Measurements from ENCODE around the gene FCRLA. TPM values are rescaled to one million over a fixed set of nuclear protein-coding genes. Genes with fewer than 3 reads are reported as not detected.
A peak's percentile ranks its signal among the peaks of the same experiment; 100 is the strongest.

The FCRLA gene
- total RNA-seq, 4 donors from 2014 or later = not detected

DNA sequence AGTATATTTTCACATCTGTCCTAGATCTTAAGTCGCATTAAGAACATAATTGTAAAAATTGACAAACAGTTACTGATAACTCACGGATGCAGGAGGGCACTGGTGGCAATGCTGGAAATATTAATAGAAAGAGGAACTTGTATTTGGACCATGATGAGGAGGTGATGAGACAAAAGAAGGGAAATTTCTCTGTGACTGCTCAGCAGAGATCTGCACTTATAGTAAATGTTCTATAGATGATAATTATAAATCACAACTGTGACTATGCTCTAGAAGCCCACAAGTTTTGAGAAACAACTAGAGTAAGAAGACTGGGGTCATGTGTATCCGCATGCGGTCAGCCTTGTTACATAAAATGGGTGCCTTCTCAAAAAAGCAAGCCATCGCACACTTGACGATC is 33.9 kb downstream of the FCRLA start:
- Histone ChIP-seq H3K4me3 (no peak overlapping the region), H3K27me3 (peaks cover 33% of the 10 kb centered on the region), H3K27ac (no peak overlapping the region), H3K4me1 (peaks cover 0 to 7% (median 0%) of the 10 kb centered on the region in 3 donors), H3K9me3 (no peaks in the 10 kb centered on the region), H3K36me3 (no peaks in the 10 kb centered on the region)
- 74 to 79% methylated on average over 3 to 6 of the region's 6 CpGs for WGBS, 2 donors (ENCODE audit: low coverage in 1 of 2)
- no peak for TF ChIP-seq POLR2A (IDR thresholded peaks at IDR 0.05)
- ATAC-seq = no peak

DNA sequence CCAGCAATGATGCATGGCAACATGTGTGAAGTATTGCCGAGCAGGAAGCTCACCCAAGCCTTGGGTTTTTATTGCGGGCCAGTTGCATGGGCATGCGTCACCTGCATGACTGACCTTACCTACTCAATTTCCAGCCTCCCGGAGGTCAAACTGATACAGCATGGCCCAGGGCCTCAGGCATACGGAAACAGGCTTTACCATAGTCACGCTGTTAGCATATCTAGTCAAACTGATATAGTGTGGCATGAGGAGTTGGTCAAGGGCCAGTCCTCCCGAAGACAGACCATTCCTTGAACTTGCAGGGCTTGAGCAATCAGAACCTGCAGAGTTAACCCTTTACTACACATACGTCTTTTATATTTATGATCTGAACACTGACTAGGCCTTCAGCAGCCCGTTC is 36.2 kb downstream of the FCRLA start:
- 68 to 71% methylated on average over 5 to 8 of the region's 9 CpGs for WGBS, 2 donors (ENCODE audit: low coverage in 1 of 2)

DNA sequence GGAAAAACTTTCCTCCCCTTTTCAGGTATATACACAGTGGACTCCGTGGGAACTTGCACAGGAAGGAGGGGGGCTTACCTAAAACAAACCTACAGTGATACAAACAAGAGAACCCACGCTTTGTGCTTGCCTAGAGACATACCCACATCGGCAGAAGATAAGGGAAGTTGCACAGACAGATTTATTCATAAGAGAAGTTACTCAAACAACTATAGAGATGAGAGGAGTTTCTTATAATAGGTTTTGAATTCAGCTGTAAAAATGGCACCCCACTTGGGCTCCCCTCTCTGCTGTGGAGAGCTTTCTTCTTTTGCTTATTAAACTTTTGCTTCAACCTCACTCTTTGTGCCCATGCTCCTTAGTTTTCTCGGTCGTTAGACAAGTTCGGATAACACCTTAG is 40.8 kb downstream of the FCRLA start:
- Histone ChIP-seq H3K27me3 (peaks cover 11% of the 10 kb centered on the region), H3K4me1 (peaks cover 0 to 24% (median 8%) of the 10 kb centered on the region in 3 donors), H3K27ac (no peak overlapping the region), H3K36me3 (peaks cover 0 to 18% of the 10 kb centered on the region in 2 donors), H3K9me3 (no peaks in the 10 kb centered on the region), H3K4me3 (no peak overlapping the region)
- TF ChIP-seq POLR2AphosphoS5 (IDR thresholded peaks at IDR 0.05) (no peak), EP300 (IDR thresholded peaks at IDR 0.05) (no peak), POLR2A (IDR thresholded peaks at IDR 0.05) (no peak)
- TF ChIP-seq, protein P1, sequence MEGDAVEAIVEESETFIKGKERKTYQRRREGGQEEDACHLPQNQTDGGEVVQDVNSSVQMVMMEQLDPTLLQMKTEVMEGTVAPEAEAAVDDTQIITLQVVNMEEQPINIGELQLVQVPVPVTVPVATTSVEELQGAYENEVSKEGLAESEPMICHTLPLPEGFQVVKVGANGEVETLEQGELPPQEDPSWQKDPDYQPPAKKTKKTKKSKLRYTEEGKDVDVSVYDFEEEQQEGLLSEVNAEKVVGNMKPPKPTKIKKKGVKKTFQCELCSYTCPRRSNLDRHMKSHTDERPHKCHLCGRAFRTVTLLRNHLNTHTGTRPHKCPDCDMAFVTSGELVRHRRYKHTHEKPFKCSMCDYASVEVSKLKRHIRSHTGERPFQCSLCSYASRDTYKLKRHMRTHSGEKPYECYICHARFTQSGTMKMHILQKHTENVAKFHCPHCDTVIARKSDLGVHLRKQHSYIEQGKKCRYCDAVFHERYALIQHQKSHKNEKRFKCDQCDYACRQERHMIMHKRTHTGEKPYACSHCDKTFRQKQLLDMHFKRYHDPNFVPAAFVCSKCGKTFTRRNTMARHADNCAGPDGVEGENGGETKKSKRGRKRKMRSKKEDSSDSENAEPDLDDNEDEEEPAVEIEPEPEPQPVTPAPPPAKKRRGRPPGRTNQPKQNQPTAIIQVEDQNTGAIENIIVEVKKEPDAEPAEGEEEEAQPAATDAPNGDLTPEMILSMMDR (IDR thresholded peaks at IDR 0.05) = no peak
- no peak for ATAC-seq
- 49 to 57% methylated on average over 3 to 6 of the region's 6 CpGs for WGBS, 2 donors (ENCODE audit: low coverage in 1 of 2)

More for the DNA sequence above, 36.2 kb downstream of the FCRLA start:
- peaks cover 0 to 7% (median 0%) of the 10 kb centered on the region in 3 donors for H3K4me1 ChIP-seq
- no peak for ATAC-seq
- H3K4me3 ChIP-seq = no peak overlapping the region
- no peaks in the 10 kb centered on the region for H3K9me3 ChIP-seq
- no peak overlapping the region for H3K27ac ChIP-seq
- no peak for TF ChIP-seq EP300 (IDR thresholded peaks at IDR 0.05)
- peaks cover 29% of the 10 kb centered on the region for H3K27me3 ChIP-seq
- H3K36me3 ChIP-seq = no peaks in the 10 kb centered on the region

DNA sequence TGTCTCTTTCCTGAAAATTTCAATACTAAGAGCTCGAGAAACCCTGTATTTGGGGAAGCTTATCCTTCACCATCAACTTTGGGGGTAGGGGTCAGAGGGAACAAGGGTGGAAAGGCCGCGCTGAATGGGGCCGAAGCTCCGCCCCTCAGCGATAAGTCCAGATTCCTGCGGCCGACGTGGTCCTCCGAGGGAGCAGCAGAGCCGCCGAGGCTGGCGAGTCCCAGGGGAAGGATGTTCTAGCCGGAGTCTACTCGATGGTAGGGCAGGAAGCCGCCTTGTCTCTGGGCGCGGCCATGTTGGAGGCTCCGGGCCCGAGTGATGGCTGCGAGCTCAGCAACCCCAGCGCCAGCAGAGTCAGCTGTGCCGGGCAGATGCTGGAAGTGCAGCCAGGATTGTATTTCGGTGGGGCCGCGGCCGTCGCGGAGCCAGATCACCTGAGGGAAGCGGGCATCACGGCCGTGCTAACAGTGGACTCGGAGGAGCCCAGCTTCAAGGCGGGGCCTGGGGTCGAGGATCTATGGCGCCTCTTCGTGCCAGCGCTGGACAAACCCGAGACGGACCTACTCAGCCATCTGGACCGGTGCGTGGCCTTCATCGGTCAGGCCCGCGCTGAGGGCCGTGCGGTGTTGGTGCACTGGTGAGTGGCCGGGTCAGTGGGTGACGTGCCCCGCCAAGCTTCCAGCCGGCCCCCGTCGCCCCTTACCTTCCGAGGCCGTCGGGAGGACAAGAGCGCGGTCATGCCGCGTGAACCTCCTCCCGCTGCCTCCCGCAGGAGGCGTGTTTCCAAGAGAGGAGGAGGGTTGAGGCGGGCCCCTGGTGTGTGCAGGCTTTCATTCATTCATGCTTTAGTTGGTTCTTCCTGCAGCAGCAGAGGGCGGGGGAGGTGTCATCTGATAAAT is 42.7 kb downstream of the FCRLA start, which contains the start of gene DUSP12:
DUSP12 (plus strand) TSS at position 278 of the 899 bp plus-strand sequence; CDS start at position 294, 16 bp downstream.
- Histone ChIP-seq H3K9me3 (no peaks in the 10 kb centered on the region), H3K36me3 (peaks cover 0 to 38% of the 10 kb centered on the region in 2 donors), H3K27ac (peak within 1 kb of the TSS; percentile 29 to 95 (median 88)), H3K4me3 (peak within 1 kb of the TSS; percentile 53 to 64), H3K27me3 (peaks cover 11% of the 10 kb centered on the region), H3K4me1 (peaks cover 0 to 24% (median 8%) of the 10 kb centered on the region in 3 donors)
- peak; percentile 99 for ATAC-seq
- TF ChIP-seq, protein P1 (IDR thresholded peaks at IDR 0.05) = peak in 2 of 4 experiments; percentile 2 to 19
- TF ChIP-seq EP300 (IDR thresholded peaks at IDR 0.05) (no peak), POLR2AphosphoS5 (IDR thresholded peaks at IDR 0.05) (peak; percentile 43), POLR2A (IDR thresholded peaks at IDR 0.05) (peak; percentile 40)
- WGBS, 2 donors (ENCODE audit: low coverage in 1 of 2) = 0% methylated on average over 1 to 6 of the region's 65 CpGs

DNA sequence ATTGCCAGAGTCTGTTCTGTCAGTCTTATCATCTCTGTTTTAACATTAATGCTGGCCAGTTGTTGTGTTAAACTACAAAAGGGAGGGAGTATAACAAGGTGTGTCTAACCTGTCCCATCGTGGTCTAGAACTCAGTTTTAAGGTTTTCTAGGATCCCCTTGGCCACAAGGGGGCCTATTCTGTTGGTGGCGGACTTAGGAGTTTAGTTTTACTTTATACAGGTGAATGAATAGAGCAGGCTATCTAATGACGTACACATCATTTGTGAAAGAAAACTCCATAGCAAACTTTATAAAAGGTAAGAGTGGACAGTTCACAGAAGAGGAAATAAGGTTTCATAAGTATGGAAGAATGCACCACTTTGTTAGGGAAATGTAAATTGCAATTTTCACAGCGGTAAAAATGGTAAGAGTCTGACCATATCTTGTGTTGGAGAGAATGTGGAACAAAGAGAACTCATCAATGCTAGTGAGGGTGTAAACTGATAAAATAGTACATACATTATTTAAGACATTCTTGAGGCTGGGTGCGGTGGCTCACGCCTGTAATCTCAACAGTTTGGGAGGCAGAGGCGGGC is 56.6 kb downstream of the FCRLA start:
- WGBS, 2 donors (ENCODE audit: low coverage in 1 of 2) = 63 to 91% methylated on average over 6 to 7 of the region's 7 CpGs
- Histone ChIP-seq H3K27ac (no peak overlapping the region), H3K27me3 (no peaks in the 10 kb centered on the region), H3K9me3 (no peaks in the 10 kb centered on the region), H3K36me3 (peaks cover 0 to 10% of the 10 kb centered on the region in 2 donors), H3K4me3 (no peak overlapping the region), H3K4me1 (peaks cover 0 to 24% (median 10%) of the 10 kb centered on the region in 3 donors)
- no peak for ATAC-seq
- TF ChIP-seq, protein P1 (IDR thresholded peaks at IDR 0.05) = peak in 1 of 4 experiments; percentile 41
- no peak for TF ChIP-seq POLR2AphosphoS5 (IDR thresholded peaks at IDR 0.05)
- TF ChIP-seq POLR2A (IDR thresholded peaks at IDR 0.05) = no peak
- no peak for TF ChIP-seq EP300 (IDR thresholded peaks at IDR 0.05)

Small RNA genes lying within 50 kb of the gene (small RNA-seq; reads per million reads assigned to genes)
- gene RF00019 (0 reads per million in 4 donors), gene RN7SL466P (0 to 0.26 (median 0) reads per million in 4 donors)

Other genes starting within 250 kb of the FCRLA start
- 10 to 100 TPM; 16.3 to 74.1 (median 40.1) TPM for gene FCGR2A, start 201.8 kb upstream of the FCRLA start, total RNA-seq
- gene HSPA6, start 182.7 kb upstream of the FCRLA start, total RNA-seq = 1 to 10 TPM; 1.2 to 6.6 (median 2.0) TPM
- 10 to 100 TPM in 2 of 4 donors, 1 to 10 TPM in 2; 3.7 to 23.5 (median 10.8) TPM for gene FCGR3A, start 157.4 kb upstream of the FCRLA start, total RNA-seq
- 1 to 10 TPM in 2 of 4 donors, under 1 TPM in 1, not detected in 1; 0.66 to 2.0 (median 1.2) TPM for gene FCGR3B, start 76.1 kb upstream of the FCRLA start, total RNA-seq
- 10 to 100 TPM; 10.1 to 30.9 (median 20.6) TPM for gene FCGR2B, start 44.1 kb upstream of the FCRLA start, total RNA-seq
- gene FCRLB, start 14.3 kb downstream of the FCRLA start, total RNA-seq = under 1 TPM in 3 of 4 donors, not detected in 1; 0.15 to 0.81 (median 0.23) TPM
- 10 to 100 TPM; 16.8 to 31.8 (median 24.7) TPM for gene DUSP12, start 42.6 kb downstream of the FCRLA start, total RNA-seq
- 10 to 100 TPM; 28.6 to 32.4 (median 29.7) TPM for gene ATF6, start 59.1 kb downstream of the FCRLA start, total RNA-seq

Data from gastroesophageal sphincter (tissue), 4 donors.